Ovary (tissue), 9 donors: ENCODE results near the gene GPX2. TPM values are rescaled to one million over a fixed set of nuclear protein-coding genes. Genes with fewer than 3 reads are reported as not detected.

ENCODE experiments used
- DNase-seq, 5 donors: peaks; one replicate each; pipeline ENCODE4 v3.0.0-alpha.2; 2019 to 2020
- H3K27ac ChIP-seq, 2 donors: fragments of 200-600 bp; one replicate each; pipeline versions ENCODE4 v1.5.1 to v1.8.0; 2019 to 2022
- H3K27me3 ChIP-seq: fragments of 200-600 bp; one replicate; pipeline ENCODE4 v1.8.0; 2022
- H3K36me3 ChIP-seq: fragments of 200-600 bp; sonication (generic); one replicate; pipeline ENCODE4 v1.5.1; 2019
- H3K4me1 ChIP-seq: one replicate; pipeline ENCODE4 v1.8.1; 2013; ENCODE audit warnings: mild to moderate bottlenecking, moderate library complexity; ENCODE audit not compliant: insufficient read depth
- H3K4me3 ChIP-seq: fragments of 200-600 bp; sonication (generic); one replicate; pipeline ENCODE4 v1.5.1; 2017
- H3K9me3 ChIP-seq, 2 donors: fragments of 200-600 bp in 1 of 2; sonication (generic) in 1 of 2; one replicate each; pipeline versions ENCODE4 v1.5.1 to v1.8.1; 2013 to 2019; ENCODE audit warnings: mild to moderate bottlenecking in 1 of 2, moderate library complexity in 1 of 2
- CTCF ChIP-seq, 3 donors: fragments of 450-650 bp in 2 of 3; fragments of 200-600 bp in 1 of 3; IDR thresholded peaks; one replicate each; pipeline versions ENCODE4 v1.5.1 to v1.8.0; 2016 to 2022; ENCODE audit warnings: antibody characterized with exemption in 3 of 3, mild to moderate bottlenecking in 1 of 3
- EP300 ChIP-seq: sonication (generic); formaldehyde crosslinking; IDR thresholded peaks from one replicate; pipeline ENCODE4 v1.6.1; 2017; ENCODE audit warnings: antibody characterized with exemption
- POLR2A ChIP-seq: fragments of 450-650 bp; IDR thresholded peaks from one replicate; pipeline ENCODE4 v1.6.1; 2017; ENCODE audit warnings: antibody characterized with exemption, mild to moderate bottlenecking, moderate library complexity
- WGBS, 3 donors: extraction: QIAGEN DNeasy Blood & Tissue Kit in 1 of 3; methylation state at CpG; one replicate each; pipeline versions ENCODE4 v1.1.5 to v1.1.7; 2013 to 2017; 5-methylcytosine and 5-hydroxymethylcytosine counted together
- intact Hi-C, 4 donors: fragments of 100-400 bp; cut with DNase I; formaldehyde crosslinking; loops; one replicate each; pipeline versions ENCODE4 v1.11.0 to v1.15.1; 2022 to 2023
- polyA plus RNA-seq, 2 donors: library from polyadenylated mRNA; stranded (reverse); fragments of 200-250 nt in 1 of 2; fragments of 350-450 nt in 1 of 2; fragmentation: Illumina TruSeq in 1 of 2; extraction: RNeasy Lipid Tissue Mini Kit (QIAGEN cat#74804) in 1 of 2; gene quantifications; one replicate each; pipeline ENCODE4 v1.2.3, GENCODE V29; 2013 to 2014
- total RNA-seq, 7 donors: library from RNA; depleted of rRNA in 2 of 7; stranded (reverse); fragments of >200 nt in 2 of 7; fragmentation: NEBNext Ultra II Directional in 3 of 7; extraction: Animal tissue kit (Norgen Biotek cat#: 25700) in 3 of 7; gene quantifications; one replicate each; pipeline versions ENCODE4 v1.1.0 to v1.2.4, GENCODE V29; 2016 to 2023
- donor health status: DM: no; HTN: no; CAD: no; lungs with moderate emphysema.
- donor health status: DM: no; HTN: no; CAD: no.
- donor health status: Bipolar disorder and iron deficiency.
- donor health status: DM: yes; HTN: yes; CAD: no.
- donor health status: DM: no; HTN: no; CAD: no.
- donor health status: DM: yes; HTN: yes; CAD: no.

GPX2 gene
- total and polyA plus RNA-seq, 9 donors: 1.00 to 4.8 TPM; not detected in 7

DNA sequence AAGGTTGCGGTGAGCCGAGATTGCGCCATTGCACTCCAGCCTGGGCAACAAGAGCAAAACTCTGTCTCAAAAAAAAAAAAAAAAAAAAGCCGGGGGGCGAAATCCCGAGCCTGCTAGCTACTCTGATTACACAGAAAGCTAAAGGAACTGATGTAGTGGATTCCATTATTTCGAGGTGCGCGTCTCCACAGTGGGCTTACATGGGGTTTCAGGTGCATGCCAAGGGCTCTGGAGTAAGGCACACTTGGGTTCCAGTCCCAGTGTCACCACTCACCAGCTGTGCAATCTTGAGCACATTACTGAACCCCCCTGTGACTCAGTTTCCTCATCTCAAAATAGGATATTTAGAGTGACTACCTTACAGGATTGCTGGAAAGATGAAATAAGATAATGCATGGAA lies 31.3 kb upstream of the GPX2 start:
- Histone ChIP-seq H3K9me3 (no peaks in the 10 kb centered on the region), H3K4me1 (peaks cover 2% of the 10 kb centered on the region), H3K27ac (no peak overlapping the region), H3K36me3 (no peaks in the 10 kb centered on the region), H3K27me3 (no peaks in the 10 kb centered on the region), H3K4me3 (no peak overlapping the region)
- TF ChIP-seq POLR2A (no peak), EP300 (no peak), CTCF (IDR thresholded peaks at IDR 0.05) (no peak)
- WGBS, 3 donors: 90 to 96% (median 96%) methylated on average over 9 of the region's 9 CpGs
- no peak for DNase-seq
- intact Hi-C loops: loop anchor here in 1 of 4 donors (5.0 kb wide), 1 partner anchor 152 kb away; no protein-coding TSS in a partner anchor

GRCh38 chr14:64973026-64973442 lies 30.5 kb upstream of the GPX2 start:
- intact Hi-C loops: loop anchor here in 1 of 4 donors (5.0 kb wide), 1 partner anchor 151 kb away; no protein-coding TSS in a partner anchor
- TF ChIP-seq CTCF (IDR thresholded peaks at IDR 0.05) (no peak), EP300 (no peak), POLR2A (no peak)
- WGBS, 3 donors: 72 to 82% (median 73%) methylated on average over 8 of the region's 8 CpGs

GRCh38 chr14:64971943-64972791 lies 29.6 kb upstream of the GPX2 start, which contains the start of gene RAB15:
TSS of gene RAB15 (minus strand) at chr14:64972336. CDS start at chr14:64972076, 260 bp downstream.
- TF ChIP-seq CTCF (IDR thresholded peaks at IDR 0.05): no peak
- TF ChIP-seq EP300: no peak
- no peak for TF ChIP-seq POLR2A
- H3K4me1 ChIP-seq: peaks cover 2% of the 10 kb centered on the region
- intact Hi-C loops: loop anchor here in 1 of 4 donors (5.0 kb wide), 1 partner anchor 150 kb away; no protein-coding TSS in a partner anchor
- no peaks in the 10 kb centered on the region for H3K27me3 ChIP-seq
- peak within 1 kb of the TSS; percentile 60 for H3K4me3 ChIP-seq
- peak within 1 kb of the TSS in 1 of 2 donors; percentile 44 for H3K27ac ChIP-seq
- 1% methylated on average over 45 to 95 of the region's 96 CpGs for WGBS, 3 donors
- H3K9me3 ChIP-seq: no peaks in the 10 kb centered on the region
- no peaks in the 10 kb centered on the region for H3K36me3 ChIP-seq
- peak in 4 of 5 donors; percentile 25 to 65 (median 49) for DNase-seq

More at GRCh38 chr14:64973026-64973442, 30.5 kb upstream of the GPX2 start:
- Histone ChIP-seq H3K9me3 (no peaks in the 10 kb centered on the region), H3K27me3 (no peaks in the 10 kb centered on the region), H3K27ac (no peak overlapping the region), H3K36me3 (no peaks in the 10 kb centered on the region), H3K4me1 (peaks cover 2% of the 10 kb centered on the region), H3K4me3 (no peak overlapping the region)
- DNase-seq: no peak

DNA sequence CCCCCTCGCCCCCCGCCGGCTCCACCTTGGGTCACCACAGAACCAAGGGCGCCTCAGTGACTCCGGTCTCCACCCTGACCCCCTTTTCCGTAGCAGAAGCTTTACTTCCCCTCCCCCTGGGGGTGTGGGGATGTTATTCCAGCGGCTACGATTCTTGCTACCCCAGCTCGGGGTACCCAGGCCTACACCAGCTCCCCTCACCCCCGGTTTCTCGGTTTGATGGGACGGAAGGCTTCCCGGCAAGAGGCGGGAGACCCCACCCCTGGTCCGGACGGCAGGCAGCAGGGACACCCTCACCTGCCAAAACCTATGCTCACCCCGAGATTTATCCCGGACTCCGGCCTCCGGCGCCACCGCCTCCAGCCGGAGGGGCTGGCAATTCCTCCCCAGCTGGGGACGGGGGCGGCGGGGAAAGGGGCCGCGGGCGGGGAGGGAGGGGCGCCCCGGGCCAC lies 29.0 kb upstream of the GPX2 start:
- H3K9me3 ChIP-seq: no peaks in the 10 kb centered on the region
- H3K4me1 ChIP-seq: peaks cover 2% of the 10 kb centered on the region
- H3K27me3 ChIP-seq: no peaks in the 10 kb centered on the region
- no peaks in the 10 kb centered on the region for H3K36me3 ChIP-seq
- TF ChIP-seq CTCF (IDR thresholded peaks at IDR 0.05) (no peak), EP300 (no peak), POLR2A (no peak)
- WGBS, 3 donors: 2 to 5% (median 2%) methylated on average over 21 to 31 of the region's 31 CpGs
- DNase-seq: no peak
- intact Hi-C loops: loop anchor here in 1 of 4 donors (5.0 kb wide), 1 partner anchor 149 kb away; no protein-coding TSS in a partner anchor
- peak overlapping the region; percentile 60 for H3K4me3 ChIP-seq
- H3K27ac ChIP-seq: peak overlapping the region in 1 of 2 donors; percentile 44
